HepG2 (cell line): ENCODE results near the gene ZNF644.

Experiments used
- EZH2 ChIP-seq: conservative IDR thresholded peaks from 2 replicates; pipeline ENCODE4 v1.6.1; 2012; ENCODE audit warnings: mild to moderate bottlenecking, low read depth, low read length, moderate library complexity
- FOXM1 ChIP-seq: sonication (generic); formaldehyde crosslinking; IDR thresholded peaks from 2 replicates; pipeline ENCODE4 v1.5.0; 2020; ENCODE audit warnings: missing genetic modification reagents
- GTF2F1 ChIP-seq: fragments of 150-350 bp; IDR thresholded peaks from 2 replicates; pipeline ENCODE4 v1.6.1; 2014; ENCODE audit warnings: low read length
- RBFOX2 ChIP-seq: fragments of 200-400 bp; formaldehyde crosslinking; IDR thresholded peaks from 2 replicates; pipeline ENCODE4 v1.6.1; 2017; ENCODE audit warnings: low read depth, mild to moderate bottlenecking, low read length
- SMARCE1 ChIP-seq: fragments of 450-650 bp; IDR thresholded peaks from 2 replicates; pipeline ENCODE4 v1.6.1; 2017; ENCODE audit warnings: borderline replicate concordance
- ZFP82 ChIP-seq: sonication (generic); formaldehyde crosslinking; IDR thresholded peaks from 2 replicates; pipeline ENCODE4 v1.5.1; 2020; ENCODE audit warnings: mild to moderate bottlenecking, missing genetic modification reagents, borderline replicate concordance
- ZNF557 ChIP-seq: sonication (generic); formaldehyde crosslinking; IDR thresholded peaks from 2 replicates; pipeline ENCODE4 v1.4.0; 2020; ENCODE audit warnings: missing genetic modification reagents
- TF ChIP-seq, protein P1 (sequence below): sonication (generic); formaldehyde crosslinking; IDR thresholded peaks from 2 replicates; pipeline ENCODE4 v1.4.0; 2020; ENCODE audit warnings: missing genetic modification reagents
- TF ChIP-seq, protein P2 (sequence below): sonication (generic); formaldehyde crosslinking; IDR thresholded peaks from 2 replicates; pipeline ENCODE4 v1.4.0; 2020; ENCODE audit warnings: missing genetic modification reagents, borderline replicate concordance
- TF ChIP-seq, protein P3 (sequence below): sonication (generic); formaldehyde crosslinking; IDR thresholded peaks from 2 replicates; pipeline ENCODE4 v1.9.0; 2021; ENCODE audit warnings: missing genetic modification reagents, mild to moderate bottlenecking, borderline replicate concordance

DNA sequence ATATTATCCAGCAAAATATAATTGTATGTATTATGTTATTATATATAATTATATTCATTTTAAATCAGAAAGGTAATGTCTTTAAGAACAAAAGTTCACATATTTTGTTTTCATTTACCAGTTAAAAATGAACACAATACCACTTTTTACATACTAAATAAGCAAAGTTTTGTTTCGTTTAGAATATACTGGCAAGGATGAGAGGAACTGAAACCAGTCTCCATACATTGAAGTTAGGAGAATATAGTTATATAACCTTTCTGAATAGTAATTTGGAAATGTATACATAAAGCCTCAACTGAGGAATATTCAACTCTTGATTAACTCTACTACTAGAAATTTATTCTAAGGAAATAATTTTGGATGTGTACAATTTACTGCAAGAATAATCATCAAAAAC, 110.5 kb downstream of the ZNF644 start:
- TF ChIP-seq, protein P1, sequence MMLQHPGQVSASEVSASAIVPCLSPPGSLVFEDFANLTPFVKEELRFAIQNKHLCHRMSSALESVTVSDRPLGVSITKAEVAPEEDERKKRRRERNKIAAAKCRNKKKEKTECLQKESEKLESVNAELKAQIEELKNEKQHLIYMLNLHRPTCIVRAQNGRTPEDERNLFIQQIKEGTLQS (CRISPR knock-in tag) = no peak
- no peak for TF ChIP-seq RBFOX2
- TF ChIP-seq, protein P2, sequence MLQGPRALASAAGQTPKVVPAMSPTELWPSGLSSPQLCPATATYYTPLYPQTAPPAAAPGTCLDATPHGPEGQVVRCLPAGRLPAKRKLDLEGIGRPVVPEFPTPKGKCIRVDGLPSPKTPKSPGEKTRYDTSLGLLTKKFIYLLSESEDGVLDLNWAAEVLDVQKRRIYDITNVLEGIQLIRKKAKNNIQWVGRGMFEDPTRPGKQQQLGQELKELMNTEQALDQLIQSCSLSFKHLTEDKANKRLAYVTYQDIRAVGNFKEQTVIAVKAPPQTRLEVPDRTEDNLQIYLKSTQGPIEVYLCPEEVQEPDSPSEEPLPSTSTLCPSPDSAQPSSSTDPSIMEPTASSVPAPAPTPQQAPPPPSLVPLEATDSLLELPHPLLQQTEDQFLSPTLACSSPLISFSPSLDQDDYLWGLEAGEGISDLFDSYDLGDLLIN (CRISPR knock-in tag) = no peak
- no peak for TF ChIP-seq ZFP82 (CRISPR knock-in tag)
- TF ChIP-seq, protein P3, sequence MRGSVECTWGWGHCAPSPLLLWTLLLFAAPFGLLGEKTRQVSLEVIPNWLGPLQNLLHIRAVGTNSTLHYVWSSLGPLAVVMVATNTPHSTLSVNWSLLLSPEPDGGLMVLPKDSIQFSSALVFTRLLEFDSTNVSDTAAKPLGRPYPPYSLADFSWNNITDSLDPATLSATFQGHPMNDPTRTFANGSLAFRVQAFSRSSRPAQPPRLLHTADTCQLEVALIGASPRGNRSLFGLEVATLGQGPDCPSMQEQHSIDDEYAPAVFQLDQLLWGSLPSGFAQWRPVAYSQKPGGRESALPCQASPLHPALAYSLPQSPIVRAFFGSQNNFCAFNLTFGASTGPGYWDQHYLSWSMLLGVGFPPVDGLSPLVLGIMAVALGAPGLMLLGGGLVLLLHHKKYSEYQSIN (CRISPR knock-in tag) = no peak
- no peak for TF ChIP-seq GTF2F1
- no peak for TF ChIP-seq FOXM1
- TF ChIP-seq ZNF557 (CRISPR knock-in tag) = no peak
- TF ChIP-seq SMARCE1 = no peak
- no peak for TF ChIP-seq EZH2
